HepG2 (cell line): ENCODE data around the gene IQCK. TPM values are rescaled to one million over a fixed set of nuclear protein-coding genes. Genes with fewer than 3 reads are reported as not detected.

Experiments
- DMAP1 ChIP-seq: IDR thresholded peaks from 2 replicates; pipeline ENCODE4 v1.6.1; 2016
- FOXA3 ChIP-seq: IDR thresholded peaks from 2 replicates; pipeline ENCODE4 v1.6.1; 2016; ENCODE audit warnings: missing genetic modification reagents, missing compliant biosample characterization
- FOXK2 ChIP-seq: fragments of 450-650 bp; IDR thresholded peaks from 2 replicates; pipeline ENCODE4 v1.6.1; 2016
- HOXA5 ChIP-seq: sonication (generic); formaldehyde crosslinking; IDR thresholded peaks from 2 replicates; pipeline ENCODE4 v1.4.0; 2020; ENCODE audit warnings: missing genetic modification reagents
- JUN ChIP-seq: sonication (generic); formaldehyde crosslinking; IDR thresholded peaks from 2 replicates; pipeline ENCODE4 v1.4.0; 2020; ENCODE audit warnings: mild to moderate bottlenecking, missing genetic modification reagents
- MYC ChIP-seq: sonication (generic); formaldehyde crosslinking; IDR thresholded peaks from 2 replicates; pipeline ENCODE4 v1.9.0; 2021; ENCODE audit warnings: missing genetic modification reagents, borderline replicate concordance
- NFE2L2 ChIP-seq: fragments of 150-350 bp; IDR thresholded peaks from 2 replicates; pipeline ENCODE4 v1.6.1; 2014; ENCODE audit warnings: low read length
- PCBP2 ChIP-seq: fragments of 200-400 bp; formaldehyde crosslinking; optimal IDR thresholded peaks from 2 replicates; pipeline ENCODE3; 2018; ENCODE audit warnings: low read length, low read depth; ENCODE audit not compliant: poor library complexity, severe bottlenecking
- PPARG ChIP-seq: conservative IDR thresholded peaks from 2 replicates; pipeline ENCODE4 v1.6.1; 2016; ENCODE audit warnings: missing biosample characterization, missing genetic modification reagents
- PTBP1 ChIP-seq: fragments of 200-400 bp; formaldehyde crosslinking; IDR thresholded peaks from 2 replicates; pipeline ENCODE4 v1.6.1; 2018; ENCODE audit warnings: low read length, low read depth; ENCODE audit not compliant: poor library complexity, severe bottlenecking
- SETDB1 ChIP-seq: sonication (generic); formaldehyde crosslinking; IDR thresholded peaks from 2 replicates; pipeline ENCODE4 v1.5.1; 2020; ENCODE audit warnings: missing genetic modification reagents, mild to moderate bottlenecking, borderline replicate concordance
- SRF ChIP-seq: IDR thresholded peaks from 2 replicates; pipeline ENCODE4 v1.6.1; 2011; ENCODE audit warnings: mild to moderate bottlenecking, low read depth, low read length, moderate library complexity
- ZBTB1 ChIP-seq: sonication (generic); formaldehyde crosslinking; IDR thresholded peaks from 2 replicates; pipeline ENCODE4 v1.4.0; 2020; ENCODE audit warnings: missing genetic modification reagents, borderline replicate concordance
- ZBTB21 ChIP-seq: sonication (generic); formaldehyde crosslinking; IDR thresholded peaks from 2 replicates; pipeline ENCODE4 v1.4.0; 2020; ENCODE audit warnings: missing genetic modification reagents
- ZC3H13 ChIP-seq: sonication (generic); formaldehyde crosslinking; IDR thresholded peaks from 2 replicates; pipeline ENCODE4 v1.8.1; 2023; ENCODE audit warnings: mild to moderate bottlenecking, missing genetic modification reagents, moderate library complexity
- ZNF383 ChIP-seq: sonication (generic); formaldehyde crosslinking; IDR thresholded peaks from 2 replicates; pipeline ENCODE4 v1.4.0; 2020; ENCODE audit warnings: missing genetic modification reagents, mild to moderate bottlenecking, borderline replicate concordance
- ZNF558 ChIP-seq: sonication (generic); formaldehyde crosslinking; IDR thresholded peaks from 2 replicates; pipeline ENCODE4 v1.9.0; 2022; ENCODE audit warnings: mild to moderate bottlenecking, missing genetic modification reagents, borderline replicate concordance
- ZNF761 ChIP-seq: sonication (generic); formaldehyde crosslinking; conservative IDR thresholded peaks from 2 replicates; pipeline ENCODE4 v1.4.0; 2020; ENCODE audit warnings: mild to moderate bottlenecking, missing genetic modification reagents
- ZNF777 ChIP-seq: sonication (generic); formaldehyde crosslinking; IDR thresholded peaks from 2 replicates; pipeline ENCODE4 v1.4.0; 2020; ENCODE audit warnings: missing genetic modification reagents
- ZNF878 ChIP-seq: sonication (generic); formaldehyde crosslinking; IDR thresholded peaks from 2 replicates; pipeline ENCODE4 v1.8.1; 2023; ENCODE audit warnings: mild to moderate bottlenecking, missing genetic modification reagents, moderate library complexity
- polyA plus RNA-seq, 8 experiments: library from polyadenylated mRNA; depleted of rRNA in 3 of 8; stranded (reverse) in 7 of 8; unstranded in 1 of 8; fragments of >200 nt; fragmentation: Illumina TruSeq in 4 of 8; extraction: Trizol in 4 of 8; gene quantifications; 2 replicates each; pipeline versions ENCODE4 v1.2.1 to v1.2.3, GENCODE V29; 2011 to 2016; ENCODE audit warnings: low read depth in 4 of 8, missing spikeins in 1 of 8, mixed read lengths in 1 of 8; ENCODE audit not compliant: insufficient read depth in 1 of 8
- total RNA-seq, 5 experiments: library from RNA; depleted of rRNA; stranded (reverse); fragments of >200 nt; fragmentation: Illumina TruSeq; extraction: Trizol; gene quantifications; 2 replicates each; pipeline ENCODE4 v1.2.3, GENCODE V29; 2016; ENCODE audit warnings: low read depth in 1 of 5
- TF ChIP-seq, protein P1 (sequence below): sonication (generic); formaldehyde crosslinking; IDR thresholded peaks from 2 replicates; pipeline ENCODE4 v1.5.0; 2020; ENCODE audit warnings: mild to moderate bottlenecking, missing genetic modification reagents
- TF ChIP-seq, protein P2 (sequence below): sonication (generic); formaldehyde crosslinking; IDR thresholded peaks from 2 replicates; pipeline ENCODE4 v1.8.1; 2023; ENCODE audit warnings: missing genetic modification reagents, mild to moderate bottlenecking, borderline replicate concordance
- TF ChIP-seq, protein P3 (sequence below), 2 experiments: IDR thresholded peaks; 2 replicates each; pipeline ENCODE4 v1.6.1; 2011 to 2012; ENCODE audit warnings: low read length in 2 of 2, borderline replicate concordance in 1 of 2, low read depth in 1 of 2, mild to moderate bottlenecking in 1 of 2, moderate library complexity in 1 of 2

Gene IQCK
- total and polyA plus RNA-seq, 2 of the 13 experiments (the other 11 are each of a cell fraction or from before 2014, with no cell fraction given): 5.1 to 7.3 TPM

DNA sequence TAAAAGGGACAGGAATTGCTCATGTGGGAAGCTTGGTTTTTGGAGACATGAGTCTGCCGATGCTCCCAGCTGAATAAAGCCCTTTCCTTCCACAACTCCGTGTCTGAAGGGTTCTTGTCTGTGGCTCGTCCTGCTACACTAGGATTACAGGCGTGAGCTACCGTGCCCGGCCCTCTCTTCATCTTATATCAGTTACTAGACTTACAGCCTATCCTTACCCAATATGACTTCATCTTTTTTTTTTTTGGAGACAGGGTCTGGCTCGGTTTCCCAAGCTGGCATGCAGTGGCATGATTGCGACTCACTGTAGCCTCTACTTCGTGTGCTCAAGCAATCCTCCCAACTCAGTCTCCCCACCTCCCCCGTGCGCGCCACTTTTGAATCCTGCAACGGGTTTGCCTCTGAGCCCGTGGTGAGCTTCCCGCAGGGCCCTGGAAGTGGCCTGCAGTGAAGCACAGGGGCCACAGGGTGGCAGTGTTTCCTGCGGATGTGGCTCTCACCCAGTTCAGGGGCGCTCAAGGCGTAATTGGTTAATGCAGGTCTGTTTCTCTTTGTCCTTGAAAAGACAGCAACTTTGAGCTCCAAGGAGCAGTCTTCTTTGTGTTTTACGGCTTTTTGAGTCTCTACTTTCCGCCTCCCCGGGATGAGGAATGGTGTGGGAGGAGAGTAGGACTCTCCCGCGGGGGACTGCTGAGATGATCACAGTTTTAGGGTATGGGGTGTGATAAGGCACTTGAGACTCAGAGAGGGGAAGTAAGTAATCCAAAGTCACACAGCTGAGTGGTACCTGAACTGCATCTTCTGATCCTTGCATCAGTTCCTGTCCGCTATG is 189.3 kb downstream of the IQCK start (continued):
- TF ChIP-seq, protein P1, sequence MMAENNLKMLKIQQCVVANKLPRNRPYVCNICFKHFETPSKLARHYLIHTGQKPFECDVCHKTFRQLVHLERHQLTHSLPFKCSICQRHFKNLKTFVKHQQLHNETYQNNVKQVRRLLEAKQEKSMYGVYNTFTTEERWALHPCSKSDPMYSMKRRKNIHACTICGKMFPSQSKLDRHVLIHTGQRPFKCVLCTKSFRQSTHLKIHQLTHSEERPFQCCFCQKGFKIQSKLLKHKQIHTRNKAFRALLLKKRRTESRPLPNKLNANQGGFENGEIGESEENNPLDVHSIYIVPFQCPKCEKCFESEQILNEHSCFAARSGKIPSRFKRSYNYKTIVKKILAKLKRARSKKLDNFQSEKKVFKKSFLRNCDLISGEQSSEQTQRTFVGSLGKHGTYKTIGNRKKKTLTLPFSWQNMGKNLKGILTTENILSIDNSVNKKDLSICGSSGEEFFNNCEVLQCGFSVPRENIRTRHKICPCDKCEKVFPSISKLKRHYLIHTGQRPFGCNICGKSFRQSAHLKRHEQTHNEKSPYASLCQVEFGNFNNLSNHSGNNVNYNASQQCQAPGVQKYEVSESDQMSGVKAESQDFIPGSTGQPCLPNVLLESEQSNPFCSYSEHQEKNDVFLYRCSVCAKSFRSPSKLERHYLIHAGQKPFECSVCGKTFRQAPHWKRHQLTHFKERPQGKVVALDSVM (CRISPR knock-in tag): no peak
- TF ChIP-seq ZNF761 (CRISPR knock-in tag) (no peak), FOXA3 (CRISPR knock-in tag) (0 out of 2 replicates have a peak, but pooled peaks have one; percentile 23), PTBP1 (no peak), HOXA5 (CRISPR knock-in tag) (no peak), JUN (CRISPR knock-in tag) (no peak), FOXK2 (no peak), ZNF558 (CRISPR knock-in tag) (no peak), ZBTB21 (CRISPR knock-in tag) (no peak), ZC3H13 (no peak), ZNF878 (CRISPR knock-in tag) (no peak), PPARG (CRISPR knock-in tag) (no peak), SRF (no peak), MYC (CRISPR knock-in tag) (no peak), ZNF777 (CRISPR knock-in tag) (no peak), ZNF383 (CRISPR knock-in tag) (no peak), SETDB1 (CRISPR knock-in tag) (0 out of 2 replicates have a peak, but pooled peaks have one; percentile 54), PCBP2 (no peak), DMAP1 (CRISPR knock-in tag) (no peak), NFE2L2 (no peak), ZBTB1 (CRISPR knock-in tag) (no peak)
- TF ChIP-seq, protein P2, sequence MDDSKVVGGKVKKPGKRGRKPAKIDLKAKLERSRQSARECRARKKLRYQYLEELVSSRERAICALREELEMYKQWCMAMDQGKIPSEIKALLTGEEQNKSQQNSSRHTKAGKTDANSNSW: no peak
- TF ChIP-seq, protein P3, sequence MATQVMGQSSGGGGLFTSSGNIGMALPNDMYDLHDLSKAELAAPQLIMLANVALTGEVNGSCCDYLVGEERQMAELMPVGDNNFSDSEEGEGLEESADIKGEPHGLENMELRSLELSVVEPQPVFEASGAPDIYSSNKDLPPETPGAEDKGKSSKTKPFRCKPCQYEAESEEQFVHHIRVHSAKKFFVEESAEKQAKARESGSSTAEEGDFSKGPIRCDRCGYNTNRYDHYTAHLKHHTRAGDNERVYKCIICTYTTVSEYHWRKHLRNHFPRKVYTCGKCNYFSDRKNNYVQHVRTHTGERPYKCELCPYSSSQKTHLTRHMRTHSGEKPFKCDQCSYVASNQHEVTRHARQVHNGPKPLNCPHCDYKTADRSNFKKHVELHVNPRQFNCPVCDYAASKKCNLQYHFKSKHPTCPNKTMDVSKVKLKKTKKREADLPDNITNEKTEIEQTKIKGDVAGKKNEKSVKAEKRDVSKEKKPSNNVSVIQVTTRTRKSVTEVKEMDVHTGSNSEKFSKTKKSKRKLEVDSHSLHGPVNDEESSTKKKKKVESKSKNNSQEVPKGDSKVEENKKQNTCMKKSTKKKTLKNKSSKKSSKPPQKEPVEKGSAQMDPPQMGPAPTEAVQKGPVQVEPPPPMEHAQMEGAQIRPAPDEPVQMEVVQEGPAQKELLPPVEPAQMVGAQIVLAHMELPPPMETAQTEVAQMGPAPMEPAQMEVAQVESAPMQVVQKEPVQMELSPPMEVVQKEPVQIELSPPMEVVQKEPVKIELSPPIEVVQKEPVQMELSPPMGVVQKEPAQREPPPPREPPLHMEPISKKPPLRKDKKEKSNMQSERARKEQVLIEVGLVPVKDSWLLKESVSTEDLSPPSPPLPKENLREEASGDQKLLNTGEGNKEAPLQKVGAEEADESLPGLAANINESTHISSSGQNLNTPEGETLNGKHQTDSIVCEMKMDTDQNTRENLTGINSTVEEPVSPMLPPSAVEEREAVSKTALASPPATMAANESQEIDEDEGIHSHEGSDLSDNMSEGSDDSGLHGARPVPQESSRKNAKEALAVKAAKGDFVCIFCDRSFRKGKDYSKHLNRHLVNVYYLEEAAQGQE (IDR thresholded peaks at IDR 0.05; ENCODE audit: borderline replicate concordance in 1 of 2, low read depth in 1 of 2, low read length in 2 of 2): no peak
